ENCODE results near the gene CDK5RAP2.

- no peak for TF ChIP-seq CTCF (IDR thresholded peaks at IDR 0.05)
- TF ChIP-seq POLR2AphosphoS5 (IDR thresholded peaks at IDR 0.05; ENCODE audit: insufficient read depth in 1 of 2, low read depth in 1 of 2): no peak
- TF ChIP-seq POLR2A (IDR thresholded peaks at IDR 0.05): no peak
These were observed 34.0 kb downstream of the CDK5RAP2 start for GRCh38 chr9:120545701-120546550.

All from vagina (tissue), 2 donors.